Activated effector memory CD4-positive, alpha-beta T cell treated with anti-CD3 and anti-CD28 coated beads, Interleukin-2, amount 50 U/mL, for 16 hours (primary cell): ENCODE measurements around the gene COX19.
"Not testable (repeated sequence)": the region's sequence is repeated elsewhere in the genome, so short reads cannot be mapped to it uniquely, and the experiment has no call there.

Experiments
- DNase-seq: peaks from one replicate; pipeline ENCODE4 v3.0.0-alpha.2; 2020

COX19 gene

DNA sequence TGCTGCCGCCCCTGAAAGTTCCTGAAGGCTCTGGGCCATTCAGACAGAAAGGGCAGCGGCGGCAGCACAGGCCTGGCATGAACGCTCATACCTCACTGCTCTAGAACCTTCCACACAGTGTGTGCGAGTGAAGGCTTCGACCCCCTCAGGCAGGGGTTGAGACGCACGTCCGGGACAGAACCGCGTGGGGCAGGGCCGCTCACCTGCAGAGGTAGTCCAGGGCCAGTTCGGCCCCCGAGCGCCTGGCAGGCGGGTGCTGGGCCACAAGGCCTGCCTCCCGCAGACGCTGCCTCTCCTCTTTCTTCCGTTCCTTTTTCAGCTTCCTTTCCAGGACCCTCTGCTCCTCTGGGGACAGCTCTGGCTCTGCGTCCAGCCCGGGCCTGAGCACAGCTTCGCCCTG, 34.4 kb upstream of the COX19 start:
- DNase-seq: no peak

DNA sequence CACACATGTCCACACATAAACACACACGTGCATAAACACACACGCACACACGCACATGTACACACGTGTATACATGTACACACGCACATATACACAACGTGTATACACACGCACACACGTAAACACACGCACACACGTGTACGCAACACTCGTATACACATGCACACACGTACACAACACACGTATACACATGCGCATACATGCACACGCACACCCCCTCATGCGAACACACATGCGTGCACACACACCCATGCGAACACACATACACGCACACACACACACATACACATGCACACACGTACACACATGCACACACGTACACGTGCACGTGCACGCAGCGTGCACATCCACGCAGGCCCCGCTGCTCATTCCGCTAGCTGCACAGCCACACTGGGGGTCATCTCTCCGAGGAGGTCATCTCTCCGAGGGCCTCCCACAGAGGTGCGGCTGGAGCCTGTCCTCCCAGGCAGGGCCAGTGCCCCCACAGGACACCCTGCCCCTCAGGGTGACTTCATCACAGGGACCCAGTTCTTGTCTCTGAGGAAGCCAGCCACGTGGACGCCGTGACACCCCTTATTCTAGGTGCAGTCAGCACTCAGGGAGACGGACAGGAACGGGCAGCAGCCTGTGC, 33.5 kb upstream of the COX19 start:
- DNase-seq: no peak

DNA sequence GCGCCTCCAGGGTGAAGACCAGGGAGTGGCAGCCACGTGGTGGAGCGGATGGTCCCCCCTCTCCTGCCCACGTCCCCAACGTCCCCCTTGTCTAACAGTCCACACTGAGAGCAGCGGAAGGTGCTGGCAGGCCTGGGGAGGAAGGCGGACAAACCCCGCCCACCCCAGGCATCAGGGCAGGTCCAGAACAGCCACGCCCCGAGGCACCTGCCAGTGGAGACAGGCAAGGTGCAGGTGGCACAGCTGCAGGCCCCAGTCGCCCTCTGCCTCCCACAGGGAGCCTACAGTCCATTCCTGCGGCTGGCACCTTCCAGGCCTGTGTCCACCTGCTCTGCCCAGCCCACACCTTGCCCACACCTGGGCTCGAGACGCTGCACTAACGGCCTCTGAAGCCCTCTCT, 32.6 kb upstream of the COX19 start:
- DNase-seq: no peak

DNA sequence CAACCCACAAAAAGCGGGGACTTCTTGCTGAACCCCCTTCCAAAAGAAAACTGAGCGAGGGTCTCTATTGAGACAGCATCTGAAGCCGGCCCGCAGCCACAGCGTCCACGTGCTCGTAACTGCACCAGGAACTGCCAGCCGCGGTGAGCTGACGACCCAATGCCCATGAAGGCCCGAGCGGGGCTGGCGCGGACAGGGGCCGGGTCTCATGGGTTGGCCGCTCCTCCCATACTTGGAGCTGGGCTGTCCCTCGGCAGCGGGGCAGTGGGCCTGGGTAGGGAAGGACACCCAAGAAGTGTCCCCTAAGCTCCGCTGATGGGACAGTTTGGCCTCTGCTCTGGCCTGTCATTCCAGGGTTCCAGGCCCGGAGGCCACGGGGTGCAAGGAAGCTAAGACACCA, 30.0 kb upstream of the COX19 start:
- no peak for DNase-seq

DNA sequence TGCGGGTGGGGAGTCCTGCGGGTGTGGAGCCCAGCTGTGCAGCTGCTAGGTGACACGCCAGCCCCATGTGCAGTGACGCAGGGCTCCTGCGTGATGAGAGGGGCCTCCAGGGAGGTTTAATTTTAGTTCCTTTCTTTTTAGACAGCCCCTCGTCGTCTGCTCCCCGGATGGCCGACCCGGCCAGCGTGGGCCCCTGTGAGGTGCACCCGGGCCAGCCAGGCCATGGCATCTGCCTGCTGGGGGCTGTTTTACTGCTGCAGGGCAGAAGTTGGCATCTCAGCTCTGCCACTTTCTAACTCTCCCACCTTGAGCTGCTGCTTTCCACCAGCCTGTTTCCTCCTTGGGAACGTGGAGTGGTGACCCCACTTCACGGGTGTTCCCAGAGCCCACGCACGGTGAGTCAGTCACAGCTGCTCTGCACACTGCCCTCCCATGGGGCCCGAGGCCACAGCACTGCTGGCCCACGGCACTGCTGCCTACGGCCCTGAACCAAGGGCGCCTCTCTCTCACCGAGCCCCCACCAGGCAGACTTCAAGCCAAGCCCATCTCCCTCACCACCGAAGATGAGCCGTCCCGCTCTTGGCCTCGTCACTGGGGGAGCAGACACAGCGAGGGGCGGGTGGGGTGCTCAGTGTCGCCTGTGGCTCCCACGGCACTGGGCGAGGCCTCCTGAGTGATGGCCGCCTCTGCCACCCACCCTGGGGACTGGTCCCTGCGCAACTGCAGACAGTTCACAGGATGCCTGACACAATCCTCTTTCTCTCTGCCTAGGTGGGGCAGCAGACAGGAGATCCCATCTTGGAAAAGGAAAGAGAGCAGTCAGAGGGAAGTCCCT, 28.9 kb upstream of the COX19 start:
- no peak for DNase-seq

DNA sequence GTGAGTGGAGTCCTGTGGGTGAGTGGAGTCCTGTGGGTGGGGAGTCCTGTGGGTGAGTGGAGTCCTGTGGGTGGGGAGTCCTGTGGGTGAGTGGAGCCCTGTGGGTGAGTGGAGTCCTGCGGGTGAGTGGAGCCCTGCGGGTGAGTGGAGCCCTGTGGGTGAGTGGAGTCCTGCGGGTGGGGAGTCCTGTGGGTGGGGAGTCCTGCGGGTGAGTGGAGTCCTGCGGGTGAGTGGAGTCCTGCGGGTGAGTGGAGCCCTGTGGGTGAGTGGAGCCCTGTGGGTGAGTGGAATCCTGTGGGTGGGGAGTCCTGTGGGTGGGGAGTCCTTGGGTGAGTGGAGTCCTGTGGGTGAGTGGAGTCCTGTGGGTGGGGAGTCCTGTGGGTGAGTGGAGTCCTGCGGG, 27.1 kb upstream of the COX19 start:
- not testable (repeated sequence) for DNase-seq

DNA sequence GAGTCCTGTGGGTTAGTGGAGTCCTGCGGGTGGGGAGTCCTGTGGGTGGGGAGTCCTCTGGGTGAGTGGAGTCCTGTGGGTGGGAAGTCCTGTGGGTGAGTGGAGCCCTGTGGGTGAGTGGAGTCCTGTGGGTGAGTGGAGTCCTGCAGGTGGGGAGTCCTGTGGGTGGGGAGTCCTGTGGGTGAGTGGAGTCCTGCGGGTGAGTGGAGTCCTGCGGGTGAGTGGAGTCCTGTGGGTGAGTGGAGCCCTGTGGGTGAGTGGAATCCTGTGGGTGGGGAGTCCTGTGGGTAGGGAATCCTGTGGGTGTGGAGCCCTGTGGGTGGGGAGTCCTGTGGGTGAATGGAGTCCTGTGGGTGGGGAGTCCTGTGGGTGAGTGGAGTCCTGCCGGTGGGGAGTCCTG, 26.7 kb upstream of the COX19 start:
- DNase-seq: not testable (repeated sequence)

DNA sequence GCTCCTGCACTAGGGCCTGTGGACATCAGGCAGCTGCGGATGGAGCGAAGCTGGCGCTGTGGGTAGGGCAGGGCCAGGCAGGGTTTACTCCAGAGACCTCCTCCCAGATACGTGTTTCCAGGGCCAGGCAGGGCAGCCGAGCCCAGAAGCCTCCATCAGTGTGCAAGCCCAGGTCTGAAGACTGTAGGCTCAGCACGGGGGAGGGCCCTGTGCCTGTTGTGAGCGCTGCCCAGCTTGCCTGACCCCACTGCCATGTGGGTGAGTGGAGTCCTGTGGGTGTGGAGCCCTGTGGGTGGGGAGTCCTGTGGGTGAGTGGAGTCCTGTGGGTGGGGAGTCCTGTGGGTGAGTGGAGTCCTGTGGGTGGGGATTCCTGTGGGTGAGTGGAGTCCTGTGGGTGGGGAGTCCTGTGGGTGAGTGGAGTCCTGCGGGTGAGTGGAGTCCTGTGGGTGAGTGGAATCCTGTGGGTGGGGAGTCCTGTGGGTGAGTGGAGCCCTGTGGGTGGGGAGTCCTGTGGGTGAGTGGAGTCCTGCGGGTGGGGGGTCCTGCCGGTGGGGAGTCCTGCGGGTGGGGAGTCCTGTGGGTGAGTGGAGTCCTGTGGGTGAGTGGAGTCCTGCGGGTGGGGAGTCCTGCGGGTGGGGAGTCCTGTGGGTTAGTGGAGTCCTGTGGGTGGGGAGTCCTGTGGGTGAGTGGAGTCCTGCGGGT, 25.9 kb upstream of the COX19 start:
- not testable (repeated sequence) for DNase-seq

DNA sequence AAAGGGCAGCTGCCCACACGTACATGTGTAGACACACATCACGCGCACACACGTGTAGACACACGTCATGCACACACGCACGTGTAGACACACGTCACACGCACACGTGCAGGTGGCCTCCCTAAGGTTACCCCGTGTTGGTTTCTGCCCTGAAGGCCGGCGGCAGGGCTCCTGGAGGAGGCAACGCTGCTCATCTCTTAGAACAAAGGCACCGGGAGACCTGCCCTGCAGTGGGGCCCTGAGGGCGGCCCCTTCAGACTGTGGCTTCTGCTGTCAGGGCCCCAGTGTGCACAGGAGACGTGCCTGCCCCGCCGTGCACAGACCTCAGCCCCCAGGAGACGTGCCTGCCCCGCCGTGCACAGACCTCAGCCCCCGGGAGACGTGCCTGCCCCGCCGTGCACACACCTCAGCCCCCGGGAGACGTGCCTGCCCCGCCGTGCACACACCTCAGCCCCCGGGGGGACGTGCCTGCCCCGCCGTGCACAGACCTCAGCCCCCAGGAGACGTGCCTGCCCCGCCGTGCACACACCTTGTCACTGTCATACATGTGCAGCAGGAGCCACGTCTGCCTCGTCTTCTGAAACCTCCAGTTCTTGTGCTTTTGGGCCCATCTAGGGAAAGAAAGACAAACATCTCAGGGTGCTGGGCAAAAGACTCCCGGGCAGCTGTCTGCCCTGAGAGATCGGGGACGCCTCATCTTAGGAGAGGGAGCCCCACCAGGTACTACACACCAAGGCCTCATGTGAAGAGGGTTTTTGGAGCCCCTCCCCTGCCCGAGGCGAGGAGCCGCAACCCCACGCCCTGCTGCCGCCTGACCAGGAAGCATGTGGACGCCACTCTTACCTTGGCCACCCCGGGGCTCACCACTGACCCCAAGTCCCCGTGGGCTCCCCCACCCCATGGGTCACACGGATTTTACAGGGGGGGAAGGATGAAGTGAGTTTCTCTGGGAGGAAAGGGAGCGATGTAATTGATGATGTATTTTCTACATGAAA, 24.9 kb upstream of the COX19 start:
- DNase-seq: no peak

DNA sequence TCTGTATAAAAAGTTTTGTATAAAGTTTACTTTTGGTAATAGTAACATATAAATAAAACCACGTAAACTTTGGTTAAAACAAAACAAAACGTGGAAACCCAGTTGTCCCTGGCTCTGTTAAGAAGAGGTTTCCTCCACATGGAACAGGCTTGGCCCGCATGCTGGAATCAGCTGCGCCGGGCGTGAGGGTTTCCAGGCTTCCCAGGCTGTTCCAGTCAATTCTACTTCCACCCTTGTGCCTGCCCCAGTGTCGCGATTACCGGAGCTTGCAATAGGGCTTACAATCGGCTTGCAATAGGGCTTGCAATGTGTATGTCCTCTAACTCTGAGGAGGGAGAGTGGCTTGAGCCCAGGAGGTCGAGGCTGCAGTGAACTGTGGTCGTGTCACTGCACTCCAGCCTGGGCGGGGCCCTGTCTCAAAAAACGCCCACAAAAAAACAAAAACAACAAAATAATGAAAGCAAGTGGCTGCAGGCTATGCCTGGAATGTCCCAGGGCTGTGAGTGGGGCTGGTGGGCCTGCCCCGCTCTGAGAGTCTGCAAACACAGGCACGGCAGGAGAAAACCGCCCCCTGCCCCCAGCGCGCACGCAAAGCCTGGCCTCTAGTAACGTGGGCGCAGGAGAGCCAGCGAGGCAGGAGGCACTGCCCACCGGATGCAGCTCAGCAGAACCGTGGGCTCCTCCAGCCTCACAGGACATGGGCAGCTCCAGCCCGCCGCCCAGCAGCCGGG, 24.0 kb upstream of the COX19 start:
- DNase-seq: no peak

DNA sequence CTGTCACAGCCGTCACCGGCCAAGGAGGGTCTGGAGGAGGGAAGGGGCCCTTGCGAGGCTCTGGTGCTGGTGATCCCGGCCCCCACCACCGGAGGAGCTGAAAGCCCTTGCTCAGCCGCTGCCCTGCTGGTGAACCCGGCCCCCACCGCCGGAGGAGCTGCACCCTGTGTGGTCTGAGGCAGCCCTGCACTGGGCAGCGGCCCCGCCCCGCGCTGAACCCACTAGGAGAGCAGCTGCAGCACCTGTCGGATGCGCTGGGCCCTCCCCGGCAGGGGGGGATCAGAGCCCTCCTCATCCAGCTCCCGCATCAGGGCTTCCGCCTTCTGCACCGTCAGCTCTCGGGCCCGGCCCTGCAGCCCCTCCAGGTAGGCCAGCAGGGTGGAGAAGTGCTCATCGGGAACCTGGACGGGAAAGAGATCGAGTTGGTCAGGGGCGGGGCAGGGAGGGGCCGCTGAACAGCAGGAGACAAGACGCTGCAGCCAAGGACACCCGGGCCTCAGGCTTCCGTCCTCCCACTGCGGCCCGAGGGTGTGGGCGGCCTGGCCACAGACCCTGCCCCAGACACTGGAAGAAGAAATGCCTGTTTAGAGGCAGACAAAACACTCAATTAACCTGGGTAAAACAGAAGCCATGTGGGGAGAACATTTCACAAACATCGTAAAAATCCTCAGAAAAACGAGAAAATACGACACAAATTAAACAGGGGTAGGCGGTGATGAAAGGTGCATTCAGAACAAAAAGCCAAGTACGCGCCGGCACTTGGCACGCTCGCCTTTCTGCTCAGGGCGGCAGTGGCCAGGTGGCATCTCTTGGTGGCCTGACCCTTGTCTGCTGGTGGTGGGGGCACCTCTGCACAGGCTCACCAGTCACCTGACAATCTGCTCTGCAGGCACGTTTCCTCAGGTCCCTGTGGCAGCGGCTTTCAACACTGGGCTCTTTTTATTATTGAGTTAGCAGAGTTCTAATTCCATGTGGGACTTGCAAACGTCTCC, 22.4 kb upstream of the COX19 start:
- no peak for DNase-seq

DNA sequence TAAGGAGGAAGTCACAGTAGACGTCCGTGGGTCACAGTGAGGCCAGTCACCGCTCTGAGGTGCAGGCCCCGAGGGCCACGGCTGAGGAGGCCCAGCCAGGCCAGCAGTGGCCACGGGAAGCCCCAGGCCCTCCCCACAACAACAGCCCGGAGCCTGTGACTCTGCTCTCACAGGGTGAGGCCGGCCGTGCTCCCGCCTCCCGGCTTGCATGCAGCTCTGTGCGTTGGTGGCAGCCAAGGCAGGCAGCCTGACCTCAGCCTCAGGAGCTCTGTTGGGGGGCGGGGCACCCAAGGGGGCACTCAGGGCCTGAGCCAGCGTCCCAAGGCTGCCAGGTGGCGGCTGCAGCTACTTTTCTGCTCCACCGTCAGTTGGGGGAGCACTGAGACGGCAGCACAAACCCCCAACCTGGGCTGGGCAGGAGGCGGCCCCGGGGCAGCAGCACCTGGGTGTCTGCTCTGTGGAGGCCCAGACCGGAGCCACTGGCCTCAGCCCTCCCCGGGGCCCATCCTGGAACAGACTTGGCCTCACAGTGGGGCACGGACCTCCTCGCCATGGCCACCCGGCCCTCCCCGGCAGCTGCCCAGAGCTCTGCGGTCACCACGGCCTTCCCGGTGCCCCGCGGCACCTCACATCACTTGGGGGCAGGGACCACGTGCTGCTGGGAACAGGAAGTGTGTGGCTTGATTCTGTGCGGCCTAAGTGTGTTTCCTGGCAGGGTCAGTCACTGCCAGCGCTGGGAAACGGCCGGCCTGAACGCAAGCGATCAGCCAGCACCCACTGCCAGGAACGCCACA, 20.9 kb upstream of the COX19 start:
- DNase-seq: no peak

DNA sequence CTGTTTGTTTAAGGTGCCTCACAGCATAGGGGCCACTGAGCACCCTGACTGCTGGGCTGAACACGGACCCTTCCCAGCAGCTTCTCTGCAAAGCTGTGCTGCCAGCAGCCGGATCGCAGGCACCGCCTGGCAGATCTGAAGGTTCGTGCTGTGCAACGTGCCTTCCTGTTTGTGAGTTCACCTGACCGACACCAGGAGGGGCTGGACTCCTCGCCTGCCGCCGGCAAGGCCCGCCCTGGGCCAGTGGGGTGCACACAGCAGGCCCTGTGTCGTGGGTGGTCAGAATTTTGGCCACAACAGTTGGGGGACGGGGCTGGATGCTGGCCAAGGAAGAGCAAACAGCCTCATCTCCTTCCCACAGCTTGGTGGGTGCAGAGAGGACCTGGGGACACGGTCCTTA, 20.2 kb upstream of the COX19 start:
- DNase-seq: no peak

DNA sequence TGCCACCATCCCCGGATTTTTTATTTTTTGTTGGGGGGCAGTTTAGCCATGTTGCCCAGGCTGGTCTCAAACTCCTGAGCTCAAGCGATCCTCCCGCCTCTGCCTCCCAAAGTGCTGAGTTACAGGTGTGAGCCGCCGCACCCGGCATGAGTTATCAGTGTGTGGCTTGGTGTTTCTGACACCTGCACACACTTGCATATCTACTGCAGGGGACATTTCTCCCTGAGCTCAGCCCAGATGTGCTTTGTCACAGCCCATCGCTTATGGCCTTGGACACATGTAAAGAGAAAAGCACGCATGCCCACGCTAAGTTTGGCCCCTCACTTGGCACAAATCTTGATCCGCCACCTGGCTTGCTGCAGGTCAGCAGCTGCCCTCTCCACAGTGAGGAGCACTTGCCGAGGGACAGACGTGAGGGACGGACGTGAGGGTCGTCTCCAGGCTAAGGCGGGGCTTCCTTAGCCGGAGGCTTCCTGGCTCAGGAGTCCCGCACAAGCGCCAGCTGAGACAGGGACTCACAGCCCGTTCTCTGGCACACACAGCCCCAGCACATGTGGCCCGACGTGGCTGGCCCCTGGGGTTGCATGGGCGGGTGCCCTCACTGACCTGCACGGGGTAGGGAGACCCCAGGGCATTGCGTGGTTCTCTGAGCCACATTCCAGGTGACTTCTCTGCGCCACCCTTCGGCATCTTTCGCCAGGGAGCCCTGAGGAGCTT, 19.4 kb upstream of the COX19 start:
- no peak for DNase-seq

DNA sequence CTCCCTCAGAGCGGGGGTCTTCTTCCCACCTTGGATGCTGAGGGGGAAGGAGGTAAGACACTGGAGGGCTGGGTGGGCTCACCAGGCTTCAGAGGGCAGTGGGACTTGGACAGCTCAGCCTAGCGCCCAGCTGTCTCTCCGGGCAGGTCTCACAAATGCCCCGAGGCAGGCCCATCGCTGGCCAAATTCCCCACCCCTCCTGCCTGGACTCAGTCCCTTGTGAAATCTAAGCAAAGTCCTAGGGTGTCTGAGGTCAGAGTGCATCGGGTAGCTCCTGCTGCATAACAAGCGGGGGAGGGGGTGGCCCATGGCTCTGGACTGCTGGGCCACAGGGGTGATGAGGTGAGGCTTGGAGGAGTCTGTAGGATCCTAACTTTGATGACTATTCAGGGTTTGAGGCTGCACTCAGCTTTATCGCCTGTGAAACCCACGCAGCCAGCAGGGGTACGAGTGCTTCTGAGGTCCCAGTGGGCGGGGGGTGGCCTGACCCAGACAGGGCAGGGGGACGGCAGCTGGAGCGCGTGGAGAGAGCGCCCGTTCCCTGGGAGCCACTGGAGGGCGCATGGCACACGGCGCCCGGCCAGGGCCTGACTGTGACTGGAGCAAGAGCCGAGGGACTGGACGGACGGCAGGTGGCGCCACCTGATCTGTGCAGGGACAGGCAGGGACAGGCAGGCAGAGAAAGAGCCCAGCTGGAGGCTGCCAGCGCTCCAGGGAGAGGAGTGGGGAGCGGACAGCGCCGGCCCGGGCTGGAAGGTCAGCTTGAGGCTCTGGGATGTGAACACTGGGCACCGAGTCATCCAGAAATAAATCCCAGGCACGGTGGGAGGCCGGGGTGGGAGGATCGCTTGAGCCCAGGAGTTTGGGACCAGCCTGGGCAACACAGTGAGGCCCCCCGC, 17.6 kb upstream of the COX19 start:
- DNase-seq: peak; percentile 97

DNA sequence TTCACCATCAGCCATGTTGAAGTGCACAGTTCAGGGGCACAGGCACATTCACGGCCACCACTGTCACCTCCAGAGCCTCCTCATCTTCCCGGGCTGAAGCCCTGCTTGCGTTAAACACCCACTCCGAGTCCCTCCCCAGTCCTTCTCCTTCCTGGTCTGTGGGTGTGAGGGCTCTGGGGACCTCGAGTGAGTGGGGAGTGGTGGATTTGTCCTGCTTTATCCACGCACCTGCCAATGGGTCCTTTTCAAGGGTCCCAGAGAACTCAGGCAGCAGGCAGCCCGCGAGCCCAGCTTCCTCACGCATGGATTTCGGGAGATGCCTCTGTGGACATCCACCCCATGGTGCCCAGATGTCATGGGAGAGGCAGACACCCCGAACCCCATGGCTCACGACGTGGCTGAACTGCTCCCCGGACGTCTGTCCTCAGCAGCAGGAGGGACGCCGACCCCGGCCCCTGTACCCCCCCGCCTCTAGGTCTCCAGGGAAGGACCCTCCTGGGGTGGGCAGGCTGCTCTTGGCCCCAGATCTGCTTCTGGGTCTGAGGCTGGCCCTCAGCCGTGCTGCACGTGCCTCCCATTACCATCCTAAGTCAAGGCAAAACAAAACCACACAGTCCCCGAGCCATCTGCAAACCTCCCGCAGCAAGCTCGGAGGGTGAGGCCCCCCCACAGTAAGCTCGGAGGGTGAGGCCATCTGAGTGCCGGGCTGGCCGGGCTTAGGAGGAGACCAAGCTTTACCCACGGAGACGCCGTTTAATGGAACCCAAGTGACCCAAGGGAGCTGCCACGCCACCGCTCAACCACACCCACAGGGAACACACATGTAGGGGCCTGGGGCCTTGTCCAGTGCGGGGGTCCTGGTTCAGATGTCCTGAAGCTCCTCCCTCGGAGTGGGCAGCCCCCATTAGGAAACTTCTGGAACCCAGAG, 16.6 kb upstream of the COX19 start:
- no peak for DNase-seq
